ENCODE measurements around the gene PRMT7. TPM values are rescaled to one million over a fixed set of nuclear protein-coding genes. Genes with fewer than 3 reads are reported as not detected.

PRMT7 gene
- polyA plus RNA-seq, 1 donor (not counting 4 experiments of a cell fraction or from before 2014, with no cell fraction given) = 27.4 TPM

DNA sequence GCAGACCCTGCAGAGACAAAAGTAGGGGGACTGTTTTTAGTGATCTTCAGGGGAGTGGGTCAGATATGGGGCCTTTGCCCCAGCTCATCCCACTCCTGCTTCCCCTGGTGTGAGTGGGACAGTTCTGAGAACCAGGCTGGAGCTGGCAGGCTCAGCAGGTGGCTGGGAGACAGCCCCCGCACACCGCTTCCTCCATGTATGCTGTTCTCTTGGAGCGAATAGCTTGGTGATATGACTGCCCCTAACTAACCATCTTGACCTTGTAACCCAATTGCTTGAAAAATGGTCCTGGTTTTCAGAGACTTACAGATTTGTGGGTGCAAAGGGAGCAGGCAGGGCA, 61.5 kb downstream of the PRMT7 start:
- Histone ChIP-seq H3K79me2 (ENCODE audit: control insufficient read depth, insufficient read depth, low read length) (no peaks in the 10 kb centered on the region), H3K36me3 (ENCODE audit: control insufficient read depth in 2 of 2, extremely low read depth in 1 of 2, insufficient read depth in 2 of 2, low read length in 2 of 2) (no peaks in the 10 kb centered on the region), H4K20me1 (ENCODE audit: control insufficient read depth, extremely low read depth, insufficient read depth, low read length) (no peaks in the 10 kb centered on the region), H2AFZ (ENCODE audit: control insufficient read depth, low read length) (no peak overlapping the region), H3K4me2 (ENCODE audit: control insufficient read depth, extremely low read depth, insufficient read depth, low read depth, low read length) (no peak overlapping the region), H3K27ac (ENCODE audit: control insufficient read depth, insufficient read depth, low read length) (no peak overlapping the region), H3K9ac (ENCODE audit: control insufficient read depth, extremely low read depth, insufficient read depth, low read length) (no peak overlapping the region), H3K9me1 (ENCODE audit: control insufficient read depth, extremely low read depth, insufficient read depth, low read length) (no peaks in the 10 kb centered on the region), H3K4me1 (ENCODE audit: control insufficient read depth, extremely low read depth, insufficient read depth, low read length) (no peaks in the 10 kb centered on the region), H3K27me3 (ENCODE audit: control insufficient read depth, extremely low read depth, insufficient read depth, low read length) (peaks cover 23% of the 10 kb centered on the region), H3K4me3 (ENCODE audit: control insufficient read depth in 2 of 3, extremely low read depth in 1 of 3, insufficient read depth in 2 of 3, low read depth in 1 of 3, low read length in 3 of 3) (no peak overlapping the region), H3K9me3 (ENCODE audit: control insufficient read depth, low read depth, low read length) (no peaks in the 10 kb centered on the region)
- dilution Hi-C loops (cut with MboI; ENCODE audit: extremely low pct_ligation_motif_present, low sequenced_read_pairs) = no loop called here
- no peak for FAIRE-seq
- DNase-seq (ENCODE audit: low read depth, low spot score) = no peak
- TF ChIP-seq EZH2 (IDR thresholded peaks at IDR 0.05; ENCODE audit: low read length) = no peak
- TF ChIP-seq, protein P1, sequence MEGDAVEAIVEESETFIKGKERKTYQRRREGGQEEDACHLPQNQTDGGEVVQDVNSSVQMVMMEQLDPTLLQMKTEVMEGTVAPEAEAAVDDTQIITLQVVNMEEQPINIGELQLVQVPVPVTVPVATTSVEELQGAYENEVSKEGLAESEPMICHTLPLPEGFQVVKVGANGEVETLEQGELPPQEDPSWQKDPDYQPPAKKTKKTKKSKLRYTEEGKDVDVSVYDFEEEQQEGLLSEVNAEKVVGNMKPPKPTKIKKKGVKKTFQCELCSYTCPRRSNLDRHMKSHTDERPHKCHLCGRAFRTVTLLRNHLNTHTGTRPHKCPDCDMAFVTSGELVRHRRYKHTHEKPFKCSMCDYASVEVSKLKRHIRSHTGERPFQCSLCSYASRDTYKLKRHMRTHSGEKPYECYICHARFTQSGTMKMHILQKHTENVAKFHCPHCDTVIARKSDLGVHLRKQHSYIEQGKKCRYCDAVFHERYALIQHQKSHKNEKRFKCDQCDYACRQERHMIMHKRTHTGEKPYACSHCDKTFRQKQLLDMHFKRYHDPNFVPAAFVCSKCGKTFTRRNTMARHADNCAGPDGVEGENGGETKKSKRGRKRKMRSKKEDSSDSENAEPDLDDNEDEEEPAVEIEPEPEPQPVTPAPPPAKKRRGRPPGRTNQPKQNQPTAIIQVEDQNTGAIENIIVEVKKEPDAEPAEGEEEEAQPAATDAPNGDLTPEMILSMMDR (optimal IDR thresholded peaks at IDR 0.05 in 1 of 3, IDR thresholded peaks at IDR 0.05 in 1 of 3, conservative IDR thresholded peaks at IDR 0.05 in 1 of 3; ENCODE audit: extremely low read depth in 1 of 3, insufficient read depth in 2 of 3, low read length in 3 of 3) = no peak

DNA sequence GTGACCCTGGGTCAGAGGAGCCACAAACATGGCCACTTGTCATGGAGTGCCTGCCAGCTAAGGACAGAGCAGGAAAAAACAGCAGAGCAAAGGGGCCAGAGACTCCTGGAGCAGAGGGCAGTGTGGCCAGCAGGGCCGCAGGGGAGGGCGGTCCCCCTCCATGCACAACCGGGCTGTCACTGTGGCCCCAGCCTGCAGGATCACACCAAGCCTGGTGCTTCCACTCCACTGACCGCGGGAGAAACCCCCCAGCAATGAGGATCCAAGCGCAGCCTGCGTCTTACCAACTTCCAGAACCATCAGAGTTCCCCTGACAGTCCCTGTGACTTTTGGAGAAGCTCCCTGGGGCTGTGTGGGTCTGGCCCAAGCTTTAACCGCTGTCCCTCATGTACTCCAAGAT, 62.0 kb downstream of the PRMT7 start:
- dilution Hi-C loops (cut with MboI; ENCODE audit: extremely low pct_ligation_motif_present, low sequenced_read_pairs) = no loop called here
- Histone ChIP-seq H3K4me1 (ENCODE audit: control insufficient read depth, extremely low read depth, insufficient read depth, low read length) (no peaks in the 10 kb centered on the region), H3K36me3 (ENCODE audit: control insufficient read depth in 2 of 2, extremely low read depth in 1 of 2, insufficient read depth in 2 of 2, low read length in 2 of 2) (no peaks in the 10 kb centered on the region), H3K4me3 (ENCODE audit: control insufficient read depth in 2 of 3, extremely low read depth in 1 of 3, insufficient read depth in 2 of 3, low read depth in 1 of 3, low read length in 3 of 3) (no peak overlapping the region), H2AFZ (ENCODE audit: control insufficient read depth, low read length) (no peak overlapping the region), H3K9me1 (ENCODE audit: control insufficient read depth, extremely low read depth, insufficient read depth, low read length) (no peaks in the 10 kb centered on the region), H3K27ac (ENCODE audit: control insufficient read depth, insufficient read depth, low read length) (no peak overlapping the region), H3K9ac (ENCODE audit: control insufficient read depth, extremely low read depth, insufficient read depth, low read length) (no peak overlapping the region), H3K27me3 (ENCODE audit: control insufficient read depth, extremely low read depth, insufficient read depth, low read length) (peaks cover 22% of the 10 kb centered on the region), H3K79me2 (ENCODE audit: control insufficient read depth, insufficient read depth, low read length) (no peaks in the 10 kb centered on the region), H4K20me1 (ENCODE audit: control insufficient read depth, extremely low read depth, insufficient read depth, low read length) (no peaks in the 10 kb centered on the region), H3K9me3 (ENCODE audit: control insufficient read depth, low read depth, low read length) (no peaks in the 10 kb centered on the region), H3K4me2 (ENCODE audit: control insufficient read depth, extremely low read depth, insufficient read depth, low read depth, low read length) (no peak overlapping the region)
- DNase-seq (ENCODE audit: low read depth, low spot score) (no peak), FAIRE-seq (no peak)
- TF ChIP-seq EZH2 (IDR thresholded peaks at IDR 0.05; ENCODE audit: low read length) = no peak
- TF ChIP-seq, protein P1 (optimal IDR thresholded peaks at IDR 0.05 in 1 of 3, IDR thresholded peaks at IDR 0.05 in 1 of 3, conservative IDR thresholded peaks at IDR 0.05 in 1 of 3; ENCODE audit: extremely low read depth in 1 of 3, insufficient read depth in 2 of 3, low read length in 3 of 3) = no peak

Data from keratinocyte (primary cell).